HG03039 (cell line): ENCODE measurements around the gene MEPCE.
"Not testable (repeated sequence)": the region's sequence is repeated elsewhere in the genome, so short reads cannot be mapped to it uniquely, and the experiment has no call there.

ENCODE experiments used
- ATAC-seq: cut with Tn5 transposase; IDR thresholded peaks from one replicate; pipeline ENCODE4 v1.9.1; 2021; ENCODE audit warnings: mild to moderate bottlenecking, moderate library complexity; ENCODE audit not compliant: unreplicated experiment

Gene MEPCE

DNA sequence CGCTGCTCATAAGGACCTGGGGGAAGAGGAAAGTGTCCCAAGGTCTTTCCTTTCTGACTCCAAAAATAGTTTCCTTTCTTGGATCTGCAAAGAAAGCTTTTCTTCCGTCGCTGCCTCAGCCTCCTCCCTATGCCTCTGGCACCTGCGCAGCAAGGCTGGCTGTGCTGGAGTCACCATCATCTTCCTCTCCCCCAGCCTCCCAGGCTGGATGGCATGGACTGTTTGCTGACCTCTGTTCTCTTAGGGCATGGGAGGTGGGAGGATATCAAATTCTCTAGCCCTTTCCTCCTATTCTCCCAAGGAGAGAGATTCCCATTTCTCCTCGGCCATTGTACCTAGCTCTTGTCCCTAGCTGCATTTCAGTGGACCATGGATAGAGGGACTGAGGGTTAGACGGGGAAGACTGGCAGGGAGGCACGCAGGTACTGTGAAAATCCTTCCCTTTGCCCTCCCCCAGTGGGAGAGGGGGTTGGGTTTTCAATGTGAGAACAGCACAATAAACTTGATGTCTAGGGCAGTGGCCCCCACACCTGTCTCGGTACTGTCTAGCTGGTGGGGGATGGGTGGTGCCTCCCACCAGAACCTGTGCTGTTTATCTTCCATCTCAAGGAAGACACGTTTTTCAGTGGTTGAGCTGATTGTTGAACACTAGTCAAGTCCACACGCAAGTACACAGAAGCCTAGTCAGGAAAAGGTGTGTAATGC lies 4.1 kb downstream of the MEPCE start:
- no peak for ATAC-seq

DNA sequence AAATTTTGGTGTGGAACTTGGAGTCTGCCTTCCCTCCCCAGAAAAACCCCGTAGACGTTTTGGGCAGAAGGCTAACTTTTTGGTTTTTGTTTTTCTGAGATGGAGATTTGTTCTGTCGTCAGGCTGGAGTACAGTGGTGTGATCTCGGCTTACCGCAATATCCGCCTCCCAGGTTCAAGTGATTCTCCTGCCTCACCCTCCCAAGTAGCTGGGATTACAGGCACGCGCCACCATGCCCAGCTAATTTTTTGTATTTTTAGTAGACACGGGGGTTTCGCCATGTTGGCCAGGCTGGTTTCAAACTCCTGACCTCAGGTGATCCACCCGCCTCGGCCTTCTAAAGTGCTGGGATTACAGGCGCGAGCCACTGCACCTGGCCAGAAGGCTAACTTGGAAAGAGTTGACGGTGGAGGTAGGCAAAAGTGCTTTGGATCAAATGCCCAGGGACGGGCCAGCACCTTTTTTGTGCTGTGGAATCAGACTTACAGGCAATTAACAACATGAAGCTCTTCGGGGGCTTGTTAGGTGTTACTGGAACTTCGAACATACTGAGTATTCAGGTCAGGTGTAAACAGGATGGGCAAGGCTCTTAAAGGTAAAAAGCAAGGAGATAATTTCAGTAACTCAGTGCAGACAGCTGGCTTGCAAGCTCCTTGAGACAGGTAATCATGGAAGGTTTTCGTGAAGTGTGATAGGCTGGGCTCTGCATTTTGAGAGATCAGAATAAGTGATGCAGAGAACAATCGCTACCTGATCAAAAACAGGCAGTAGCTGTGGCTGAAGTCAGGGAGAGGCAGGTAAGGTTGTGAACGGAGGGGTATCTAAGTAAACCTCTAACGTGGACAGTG lies 4.9 kb downstream of the MEPCE start:
- ATAC-seq: no peak

DNA sequence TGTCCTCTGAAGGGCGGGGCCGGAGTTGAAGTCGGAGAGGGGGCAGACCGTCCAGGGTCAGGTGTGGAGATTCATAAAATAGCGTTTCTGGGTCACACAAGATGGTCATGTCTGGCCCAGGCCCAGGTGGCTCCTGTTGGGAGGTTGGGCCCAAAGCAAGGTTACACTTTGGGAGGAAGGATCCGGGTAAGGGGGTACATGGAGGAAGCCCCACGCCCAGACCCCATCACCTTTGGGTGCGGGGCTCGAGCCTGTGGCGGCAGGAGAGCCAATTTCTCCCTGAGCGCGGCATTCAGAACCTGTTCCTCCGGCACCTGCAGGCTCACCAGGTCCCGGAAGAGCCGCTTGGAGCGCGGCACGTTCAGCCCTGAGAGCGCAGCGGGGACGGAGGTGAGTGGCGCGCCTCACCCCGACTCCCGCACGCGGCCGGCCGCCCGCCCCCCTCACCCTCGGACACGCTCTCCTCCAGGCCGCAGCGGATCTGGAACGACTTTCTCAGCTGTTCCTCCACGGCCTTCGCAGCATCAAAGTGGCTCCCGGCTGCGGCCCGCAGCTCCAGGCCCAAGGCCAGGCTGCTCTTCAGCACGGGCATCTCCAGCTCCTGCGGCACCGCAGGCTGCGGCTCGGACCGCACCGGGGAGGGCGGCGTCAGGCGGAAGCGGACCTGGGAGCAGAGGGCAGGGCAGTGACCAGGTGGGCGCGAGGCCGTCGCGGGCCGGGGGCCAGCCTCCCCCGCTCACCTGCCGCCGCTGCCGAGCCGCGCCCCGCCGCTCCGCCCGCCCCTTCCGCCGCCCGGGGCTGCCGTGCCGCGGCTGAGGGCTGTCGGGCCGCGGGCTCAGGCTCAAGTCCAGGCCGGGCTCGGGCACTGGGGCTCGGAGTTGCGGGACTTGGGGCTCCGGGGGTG lies 6.0 kb downstream of the MEPCE start:
- ATAC-seq: peak; percentile 23

DNA sequence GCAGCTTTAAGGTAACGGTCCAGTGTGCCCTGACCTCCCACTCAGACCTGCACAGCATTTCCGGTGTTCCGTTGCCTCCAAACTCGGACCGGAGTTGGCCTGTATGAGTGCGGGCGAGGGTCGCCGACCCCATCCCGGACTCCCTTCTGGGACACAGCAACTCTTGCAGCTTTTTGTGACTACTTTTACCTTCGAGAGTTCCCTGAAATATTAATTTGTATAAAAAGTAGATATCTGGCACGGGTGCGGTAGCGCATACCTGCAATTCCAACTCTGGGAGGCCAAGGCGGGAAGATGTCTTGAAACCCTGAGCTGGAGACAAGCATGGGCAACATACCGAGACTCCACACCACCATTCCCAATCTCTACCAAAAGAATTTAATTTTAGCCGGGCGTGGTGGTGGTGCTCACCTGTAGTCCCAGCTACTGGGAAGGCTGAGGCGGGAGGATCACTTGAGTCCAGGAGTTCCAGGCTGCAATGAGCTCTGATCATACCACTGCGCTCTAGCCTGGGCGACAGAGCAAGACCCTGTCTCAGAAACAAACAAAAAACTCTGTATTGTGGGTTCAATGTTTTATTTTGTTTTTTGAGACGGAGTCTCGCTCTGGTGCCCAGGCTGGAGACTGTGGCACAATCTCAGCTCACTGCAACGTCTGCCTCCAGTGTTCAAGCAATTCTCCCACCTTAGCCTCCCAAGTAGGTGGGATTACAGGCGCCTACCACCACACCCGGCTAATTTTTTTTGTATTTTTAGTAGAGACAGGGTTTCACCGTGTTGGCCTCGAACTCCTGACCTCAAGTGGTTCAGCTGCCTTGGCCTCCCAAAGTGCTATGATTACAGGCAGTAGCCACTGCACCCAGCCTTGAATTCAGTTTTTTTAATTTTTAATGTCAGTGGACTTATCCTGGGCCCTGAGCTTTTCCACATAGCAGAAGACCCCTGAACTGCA lies 7.8 kb downstream of the MEPCE start:
- no peak for ATAC-seq

DNA sequence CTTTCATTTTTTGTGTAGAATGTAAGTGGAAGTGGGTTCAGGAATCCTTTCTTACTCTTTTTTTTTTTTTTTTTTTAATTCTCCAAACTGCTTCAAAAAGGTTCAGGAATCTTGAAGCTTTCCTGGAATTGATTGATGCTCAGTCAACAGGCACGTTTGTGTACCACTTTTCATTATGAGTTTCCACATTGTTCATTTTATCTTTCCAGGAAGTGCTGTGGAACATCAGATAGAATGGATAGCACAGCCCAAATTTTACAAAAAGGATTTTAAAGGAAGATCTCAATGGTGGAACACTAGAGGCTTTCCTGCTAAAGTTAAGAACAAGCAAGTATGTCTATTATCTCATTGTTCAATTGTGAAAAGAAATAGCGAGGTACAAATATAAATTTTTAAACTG lies 8.5 kb downstream of the MEPCE start:
- ATAC-seq: no peak

DNA sequence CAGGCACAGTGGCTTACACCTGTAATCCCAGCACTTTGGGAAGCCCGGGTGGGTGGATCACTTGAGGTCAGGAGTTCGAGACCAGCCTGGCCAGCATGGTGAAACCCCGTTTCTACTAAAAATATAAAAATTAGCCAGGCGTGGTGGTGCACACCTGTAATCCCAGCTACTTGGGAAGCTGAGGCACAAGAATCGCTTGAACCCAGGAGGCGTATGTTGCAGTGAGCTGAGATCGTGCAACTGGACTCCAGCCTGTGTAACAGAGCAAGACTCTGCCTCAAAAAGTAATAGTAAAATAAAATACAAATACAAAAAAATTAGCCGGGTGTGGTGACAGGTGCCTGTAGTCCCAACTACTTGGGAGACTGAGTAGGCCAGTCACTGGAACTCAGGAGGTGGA lies 9.1 kb downstream of the MEPCE start:
- ATAC-seq: not testable (repeated sequence)

DNA sequence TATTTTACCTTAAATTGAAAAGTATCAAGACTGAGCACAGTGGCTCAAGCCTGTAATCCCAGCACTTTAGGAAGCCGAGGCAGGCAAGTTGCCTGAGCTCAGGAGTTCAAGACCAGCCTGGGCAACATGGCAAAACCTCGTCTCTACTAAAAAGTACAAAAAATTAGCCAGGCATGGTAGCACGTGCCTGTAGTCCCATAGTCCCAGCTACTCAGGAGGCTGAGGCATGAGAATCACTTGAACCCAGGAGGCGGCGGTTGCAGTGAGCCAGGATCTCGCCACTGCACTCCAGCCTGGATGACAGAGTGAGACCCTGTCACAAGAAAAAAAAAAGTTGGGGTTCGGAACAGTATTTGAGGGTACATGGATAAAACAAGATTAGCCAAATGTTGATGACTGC lies 9.6 kb downstream of the MEPCE start:
- not testable (repeated sequence) for ATAC-seq

DNA sequence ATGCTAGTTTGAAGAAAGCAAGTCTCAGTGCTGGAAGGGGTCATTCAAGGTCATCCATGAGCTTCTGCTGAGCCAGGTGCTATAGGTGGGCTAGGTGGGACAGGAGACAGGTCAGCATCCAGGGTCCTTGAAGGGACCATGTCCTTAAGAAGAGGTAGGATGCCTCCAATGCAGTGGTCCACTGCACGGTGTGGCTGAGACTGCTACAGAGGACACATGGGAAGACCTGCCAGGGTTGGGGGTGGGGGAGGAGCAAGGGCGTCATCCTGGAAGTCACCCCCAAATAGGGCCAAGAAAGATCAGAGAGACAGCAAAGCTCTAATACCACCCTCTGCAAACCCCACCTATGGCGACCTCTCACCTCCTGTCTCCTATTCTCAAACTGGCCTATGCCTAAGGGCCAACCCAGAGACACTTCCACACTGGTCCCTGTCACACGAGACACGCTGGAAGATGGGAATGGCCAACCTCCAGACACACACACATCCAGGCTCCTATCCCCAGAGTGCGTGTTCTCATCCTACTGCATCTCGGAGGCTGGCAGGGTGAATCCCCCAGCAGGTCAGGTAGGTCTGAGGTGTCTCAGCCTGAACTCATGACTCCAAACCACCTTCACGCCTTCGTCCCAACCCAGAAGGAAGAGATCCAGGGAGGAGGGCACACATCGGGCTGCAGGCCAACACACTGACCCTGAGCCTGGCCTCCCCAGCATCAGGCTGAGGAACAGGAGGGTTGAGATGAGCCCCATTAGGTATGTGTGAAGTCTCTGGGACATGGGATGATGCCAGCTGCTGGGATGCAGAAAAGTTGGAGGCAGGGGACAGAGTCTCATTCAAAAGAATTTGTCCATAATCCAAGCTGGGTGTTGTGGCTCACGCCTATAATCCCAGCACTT lies 12.3 kb downstream of the MEPCE start:
- no peak for ATAC-seq

DNA sequence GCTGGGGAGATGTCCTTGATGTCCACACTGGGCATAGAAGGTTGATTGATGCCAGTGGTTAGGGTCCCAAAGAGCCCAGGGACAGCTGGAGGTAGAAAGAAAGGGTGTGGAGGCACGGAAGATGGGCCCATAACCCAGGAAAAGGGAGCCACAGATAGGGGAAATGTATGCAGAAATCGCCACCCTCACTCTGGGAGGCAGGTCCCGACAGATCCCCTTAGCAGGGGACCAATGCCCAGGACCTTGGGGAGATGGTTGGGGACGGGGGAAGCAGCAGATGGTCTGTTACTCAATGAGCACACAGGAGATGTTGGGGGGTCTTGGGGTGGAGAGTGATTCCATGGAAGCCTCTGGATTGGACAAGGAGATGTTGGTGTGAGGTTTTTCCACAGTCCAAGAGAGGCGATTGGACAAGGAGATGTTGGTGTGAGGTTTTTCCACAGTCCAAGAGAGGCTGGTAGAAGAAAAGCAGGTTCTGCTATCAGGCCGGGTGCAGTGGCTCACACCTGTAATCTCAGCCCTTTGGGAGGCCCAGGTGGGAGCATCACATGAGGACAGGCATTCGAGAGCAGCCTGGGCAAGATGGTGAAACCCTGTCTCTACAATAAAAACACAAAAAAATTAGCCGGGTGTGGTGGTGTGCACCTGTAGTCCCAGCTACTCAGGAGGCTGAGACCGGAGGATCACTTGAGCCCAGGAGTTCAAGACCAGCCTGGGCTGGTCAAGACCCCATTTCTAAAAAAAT lies 13.6 kb downstream of the MEPCE start:
- no peak for ATAC-seq

DNA sequence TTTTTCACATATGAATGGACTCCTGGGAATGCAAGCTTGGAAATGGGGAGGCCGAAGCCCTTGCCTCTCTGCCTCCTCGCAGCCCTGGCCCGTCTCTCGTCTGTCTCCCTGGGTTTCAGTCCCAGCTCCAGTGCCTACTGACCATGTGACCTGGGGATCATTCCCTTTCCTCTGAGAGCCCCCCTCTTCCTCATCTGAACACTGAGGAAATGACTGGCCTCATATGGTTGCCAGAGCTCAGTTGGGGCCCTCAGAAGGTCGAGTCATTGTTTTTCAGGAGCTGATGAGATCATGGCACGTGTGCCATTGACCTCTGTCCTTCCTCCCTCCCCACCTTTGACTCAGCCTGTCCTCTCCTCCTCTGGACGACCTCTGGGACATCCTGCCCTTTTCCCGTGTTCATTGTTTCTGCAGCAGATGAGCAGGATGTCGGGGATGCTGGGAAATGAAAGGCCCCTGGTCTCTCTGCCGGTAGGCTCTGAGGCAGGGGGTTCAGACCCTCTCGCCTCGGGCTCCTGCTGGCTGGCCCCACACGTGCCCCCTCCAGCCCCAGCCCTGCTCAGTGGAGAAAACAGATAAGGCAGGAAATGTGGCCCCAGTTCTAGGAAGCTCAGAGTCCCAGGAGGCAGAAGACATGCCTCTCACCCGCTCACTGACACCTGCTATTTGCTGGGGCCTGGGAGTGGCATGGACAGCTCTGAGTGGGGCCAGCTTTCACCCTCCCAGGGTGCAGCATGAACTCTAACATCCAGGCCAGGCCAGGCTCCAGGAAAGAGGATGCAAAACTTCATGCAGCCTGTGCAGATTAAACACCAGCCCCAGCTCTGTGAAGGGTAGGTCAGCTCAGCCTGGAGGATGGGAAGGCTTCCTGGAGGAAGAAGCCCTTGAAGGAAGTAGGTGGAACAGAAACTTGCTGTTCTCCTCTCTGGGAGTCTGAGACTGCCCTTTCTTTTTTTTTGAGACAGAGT lies 15.0 kb downstream of the MEPCE start:
- ATAC-seq: no peak

DNA sequence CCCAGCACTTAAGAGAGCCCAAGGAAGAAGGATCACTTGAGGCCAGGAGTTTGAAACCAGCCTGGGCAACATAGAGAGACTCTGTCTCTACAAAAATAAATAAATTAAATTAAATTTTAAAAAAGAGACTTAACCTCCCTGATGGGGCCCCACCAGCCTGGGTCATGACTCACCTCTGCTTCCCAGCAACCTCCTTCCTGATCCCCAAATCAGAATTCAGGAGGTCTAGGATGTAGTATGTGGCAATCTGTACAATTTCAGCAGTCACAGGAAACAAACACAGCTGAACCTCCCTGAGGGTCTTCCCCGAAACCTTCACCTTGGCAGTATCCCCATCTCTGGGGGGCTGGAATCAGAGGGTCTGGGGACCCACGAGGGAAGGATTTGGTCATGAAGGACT lies 16.4 kb downstream of the MEPCE start:
- no peak for ATAC-seq

DNA sequence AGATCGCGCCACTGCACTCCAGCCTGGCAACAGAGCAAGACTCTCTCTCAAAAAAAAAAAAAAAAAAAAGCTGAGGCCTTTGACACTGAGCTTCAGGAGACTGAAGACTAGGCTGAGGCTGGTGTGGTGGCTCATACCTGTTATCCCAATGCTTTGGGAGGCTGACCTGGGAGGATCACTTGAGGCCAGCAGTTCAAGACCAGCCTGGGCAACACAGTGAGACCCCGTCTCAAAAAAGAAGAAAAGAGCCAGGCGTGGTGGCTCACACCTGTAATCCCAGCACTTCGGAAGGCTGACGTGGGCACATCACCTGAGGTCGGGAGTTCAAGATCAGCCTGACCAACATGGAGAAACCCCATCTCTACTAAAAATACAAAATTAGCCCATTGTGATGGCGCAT lies 17.7 kb downstream of the MEPCE start:
- ATAC-seq: not testable (repeated sequence)

DNA sequence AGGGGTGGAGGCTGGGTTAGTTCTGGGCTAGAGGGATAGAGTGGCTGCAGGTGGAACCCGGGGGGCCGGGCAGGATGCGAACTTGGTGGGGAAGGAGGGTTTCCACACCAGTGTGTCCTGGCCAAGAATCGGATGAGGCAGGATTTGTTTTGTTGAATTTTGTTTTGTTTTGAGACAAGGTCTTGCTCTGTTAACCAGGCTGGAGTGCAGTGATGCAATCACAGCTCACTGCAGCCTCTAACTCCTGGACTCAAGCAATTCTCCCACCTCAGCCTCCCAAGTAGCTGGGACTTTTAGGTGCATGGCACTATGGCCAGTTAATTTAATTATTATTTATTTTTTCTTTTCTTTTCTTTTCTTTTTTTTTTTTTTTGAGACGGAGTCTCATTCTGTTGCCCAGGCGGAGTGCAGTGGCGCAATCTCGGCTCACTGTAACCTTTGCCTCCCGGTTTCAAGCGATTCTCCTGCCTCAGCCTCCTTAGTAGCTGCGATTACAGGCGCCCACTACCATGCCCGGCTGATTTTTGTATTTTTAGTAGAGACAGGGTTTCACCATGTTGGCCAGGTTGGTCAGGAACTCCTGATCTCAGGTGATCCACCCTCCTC lies 19.7 kb downstream of the MEPCE start:
- ATAC-seq: no peak

DNA sequence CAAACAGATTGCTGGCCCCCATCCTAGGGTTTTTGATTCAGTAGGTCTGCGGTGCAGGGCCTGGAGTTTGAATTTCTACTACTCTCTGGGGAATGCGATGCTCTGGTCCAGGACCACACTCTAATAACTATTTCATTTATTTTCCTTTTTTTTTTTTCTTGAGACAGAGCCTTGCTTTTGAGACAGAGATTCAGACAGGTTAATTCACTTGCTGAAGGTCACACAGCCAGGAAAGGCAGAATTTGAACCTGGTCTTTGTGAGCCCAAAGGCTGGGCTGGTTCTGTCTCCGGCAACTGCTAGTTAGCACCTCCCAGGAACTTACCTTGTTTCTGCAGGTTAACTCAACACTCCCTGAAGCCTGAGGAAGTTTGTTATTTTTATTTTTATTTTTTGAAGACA lies 22.9 kb downstream of the MEPCE start:
- ATAC-seq: no peak

DNA sequence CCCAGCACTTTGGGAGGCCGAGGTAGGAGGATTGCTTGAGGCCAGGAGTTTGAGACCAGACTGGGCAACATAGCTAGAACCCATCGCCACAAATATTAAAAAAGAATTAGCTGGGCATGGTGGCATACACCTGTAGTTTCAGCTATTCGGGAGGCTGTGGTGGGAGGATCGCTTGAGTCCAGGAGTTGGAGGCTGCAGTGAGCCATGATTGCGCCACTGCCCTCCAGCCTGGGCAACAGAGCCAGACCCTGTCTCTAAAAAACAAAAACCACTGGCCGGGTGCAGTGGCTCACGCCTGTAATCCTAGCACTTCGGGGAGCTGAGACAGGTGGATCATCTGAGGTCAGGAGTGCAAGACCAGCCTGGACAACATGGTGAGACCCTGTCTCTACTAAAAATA lies 24.2 kb downstream of the MEPCE start:
- ATAC-seq: not testable (repeated sequence)

DNA sequence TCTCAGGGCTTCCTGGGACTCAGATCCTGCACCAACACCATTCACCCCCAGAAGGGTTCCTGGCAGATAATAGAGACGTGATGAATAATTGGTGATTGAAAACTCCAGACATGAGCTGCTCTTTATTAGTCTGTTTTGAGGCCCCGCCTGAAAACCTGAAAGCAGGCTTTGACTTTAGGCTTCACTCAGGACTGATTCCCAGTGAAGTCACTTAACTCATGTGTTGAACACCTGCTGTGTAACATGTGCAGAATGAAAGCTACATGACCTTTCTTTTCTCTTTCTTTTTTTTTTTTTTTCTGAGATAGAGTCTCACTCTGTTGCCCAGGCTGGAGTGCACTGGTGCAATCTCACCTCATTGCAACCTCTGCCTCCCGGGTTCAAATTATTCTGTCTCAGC lies 25.6 kb downstream of the MEPCE start:
- ATAC-seq: no peak

DNA sequence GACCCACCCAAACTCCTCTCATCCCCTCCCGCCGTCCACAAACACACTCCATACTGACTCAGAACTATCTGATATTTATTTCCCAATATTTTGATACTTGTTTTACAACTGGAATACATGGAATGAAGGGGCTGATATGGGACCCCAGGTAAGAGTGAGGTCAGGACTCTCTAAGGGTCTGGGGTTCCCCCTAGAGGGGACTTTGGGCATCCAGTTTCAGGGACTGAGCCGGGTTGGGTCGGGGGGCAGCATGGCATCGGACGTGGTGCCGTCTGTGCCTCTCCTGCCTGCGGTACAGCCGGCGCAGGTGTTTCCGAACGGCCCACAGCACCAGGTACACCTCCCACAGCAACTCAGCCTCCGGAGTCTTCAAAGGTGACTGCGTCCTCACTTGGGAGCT lies 26.9 kb downstream of the MEPCE start:
- no peak for ATAC-seq
